HCT116 (cell line): ENCODE measurements around the gene PPHLN1. TPM values are rescaled to one million over a fixed set of nuclear protein-coding genes. Genes with fewer than 3 reads are reported as not detected.

Source experiments
- ATAC-seq: fragments of 200-7000 bp; cut with Tn5 transposase; 2 replicates; pipeline ENCODE4 v1.9.1; 2020; ENCODE audit warnings: mild to moderate bottlenecking, moderate library complexity
- BruUV-seq: library from RNA; stranded (reverse); fragments of 400-500 nt; replicated peaks from 2 replicates; lab custom pipeline; 2021; lab: Mats Ljungman, UMichigan
- CTCF ChIA-PET: fragments of 300-600 bp; sonication (Branson Sonifier 250); formaldehyde crosslinking; loops from one replicate; lab custom pipeline; 2021; ENCODE audit warnings: antibody characterized with exemption; lab: Charles Lee
- POLR2A ChIA-PET: fragments of 300-600, 350-600 bp; sonication (Branson Sonifier 250); formaldehyde crosslinking; loops from one replicate; lab custom pipeline; 2021; ENCODE audit warnings: antibody characterized with exemption; lab: Charles Lee
- RAD21 ChIA-PET, 2 experiments: fragments of 300-600 bp; sonication (Branson Sonifier 250); formaldehyde crosslinking; loops; one replicate each; lab custom pipeline; 2023; ENCODE audit warnings: low total read pairs in 2 of 2; ENCODE audit not compliant: uncharacterized antibody in 2 of 2, unreplicated experiment in 2 of 2, low non-redundant PET in 1 of 2; lab: Charles Lee
- DNase-seq: peaks from one replicate; pipeline ENCODE4 v3.0.0-alpha.2; 2010; ENCODE audit warnings: low read depth, low spot score
- H2AFZ ChIP-seq: fragments of 200-600 bp; shearing (Covaris generic), sonication (generic); 2 replicates; pipeline ENCODE4 v1.6.1; 2017; ENCODE audit warnings: low read depth, mixed run types, mixed read lengths, antibody characterized with exemption, low read length; ENCODE audit not compliant: poor library complexity, severe bottlenecking
- H3K27ac ChIP-seq: 2 replicates; pipeline ENCODE4 v1.5.1; 2012; ENCODE audit warnings: low read depth, low read length
- H3K27me3 ChIP-seq: fragments of 200-600 bp; sonication (generic); 2 replicates; pipeline ENCODE4 v1.6.1; 2016; ENCODE audit warnings: mixed run types, low read length, mixed read lengths; ENCODE audit not compliant: insufficient read depth
- H3K36me3 ChIP-seq, 2 experiments: fragments of 200-500 bp in 1 of 2; fragments of 200-600 bp in 1 of 2; sonication (Bioruptor generic) in 1 of 2; sonication (generic) in 1 of 2; 2 replicates each; pipeline versions ENCODE4 v1.5.1 to v1.6.1; 2014 to 2016; ENCODE audit warnings: low read length in 2 of 2, inconsistent platforms in 1 of 2, mixed read lengths in 1 of 2, mixed run types in 1 of 2; ENCODE audit not compliant: insufficient read depth in 2 of 2, control insufficient read depth in 1 of 2
- H3K4me1 ChIP-seq, 2 experiments: fragments of 200-600 bp in 1 of 2; sonication (generic) in 1 of 2; 2 replicates each; pipeline versions ENCODE4 v1.5.1 to v1.6.1; 2012 to 2017; ENCODE audit warnings: low read length in 2 of 2, inconsistent platforms in 1 of 2, mild to moderate bottlenecking in 1 of 2, mixed read lengths in 1 of 2, mixed run types in 1 of 2, moderate library complexity in 1 of 2; ENCODE audit not compliant: insufficient read depth in 2 of 2, control insufficient read depth in 1 of 2
- H3K4me2 ChIP-seq: fragments of 200-600 bp; sonication (generic); 2 replicates; pipeline ENCODE4 v1.6.1; 2017; ENCODE audit warnings: mixed run types, low read length, mixed read lengths
- H3K4me3 ChIP-seq, 2 experiments: fragments of 200-600 bp in 1 of 2; sonication (generic) in 1 of 2; replicated peaks in 1 of 2; 2 replicates each; pipeline ENCODE4 v1.5.1; 2011 to 2016; ENCODE audit warnings: low read length in 2 of 2, control low read depth in 1 of 2, low read depth in 1 of 2, mild to moderate bottlenecking in 1 of 2, mixed read lengths in 1 of 2, mixed run types in 1 of 2
- H3K79me2 ChIP-seq: fragments of 200-600 bp; sonication (generic); 2 replicates; pipeline ENCODE4 v1.6.1; 2017; ENCODE audit warnings: mild to moderate bottlenecking, mixed run types, low read length, moderate library complexity, mixed read lengths; ENCODE audit not compliant: insufficient read depth
- H3K9ac ChIP-seq: fragments of 200-600 bp; sonication (generic); 2 replicates; pipeline ENCODE4 v1.6.1; 2016; ENCODE audit warnings: low read length, mixed read lengths
- H3K9me2 ChIP-seq: fragments of 200-600 bp; sonication (generic), shearing (Covaris generic); 2 replicates; pipeline ENCODE4 v1.6.1; 2017; ENCODE audit warnings: mixed run types, mild to moderate bottlenecking, moderate library complexity; ENCODE audit not compliant: insufficient read depth
- H3K9me3 ChIP-seq, 2 experiments: fragments of 200-500 bp in 1 of 2; fragments of 200-600 bp in 1 of 2; sonication (Bioruptor generic) in 1 of 2; sonication (generic) in 1 of 2; 2 replicates each; pipeline ENCODE4 v1.6.1; 2014 to 2017; ENCODE audit warnings: low read length in 2 of 2, mixed read lengths in 2 of 2, inconsistent platforms in 1 of 2, low read depth in 1 of 2, mild to moderate bottlenecking in 1 of 2, mixed run types in 1 of 2, moderate library complexity in 1 of 2; ENCODE audit not compliant: control insufficient read depth in 1 of 2, insufficient read depth in 1 of 2
- H4K20me1 ChIP-seq: fragments of 200-600 bp; sonication (generic), shearing (Covaris generic); 2 replicates; pipeline ENCODE4 v1.6.1; 2017; ENCODE audit warnings: mixed run types, mild to moderate bottlenecking, moderate library complexity; ENCODE audit not compliant: insufficient read depth
- CBX3 ChIP-seq: IDR thresholded peaks from 2 replicates; pipeline ENCODE4 v1.6.1; 2012; ENCODE audit warnings: low read depth
- CTCF ChIP-seq, 3 experiments: fragments of 200-600 bp in 1 of 3; sonication (generic) in 1 of 3; IDR thresholded peaks in 2 of 3; conservative IDR thresholded peaks in 1 of 3; 2 replicates each; pipeline ENCODE4 v1.5.1; 2012 to 2017; ENCODE audit warnings: low read depth in 2 of 3, low read length in 2 of 3, antibody characterized with exemption in 1 of 3, borderline replicate concordance in 1 of 3, control low read depth in 1 of 3, mild to moderate bottlenecking in 1 of 3, mixed read lengths in 1 of 3, mixed run types in 1 of 3, moderate library complexity in 1 of 3; ENCODE audit not compliant: insufficient read depth in 1 of 3
- EZH2phosphoT487 ChIP-seq: fragments of 200-600 bp; IDR thresholded peaks from 2 replicates; pipeline ENCODE4 v1.6.1; 2018; ENCODE audit warnings: antibody characterized with exemption, borderline replicate concordance
- FOSL1 ChIP-seq: IDR thresholded peaks from 2 replicates; pipeline ENCODE4 v1.6.1; 2012; ENCODE audit warnings: low read depth
- POLR2AphosphoS5 ChIP-seq: IDR thresholded peaks from 2 replicates; pipeline ENCODE4 v1.6.1; 2011; ENCODE audit warnings: mild to moderate bottlenecking, low read depth, low read length, moderate library complexity
- SP1 ChIP-seq: IDR thresholded peaks from 2 replicates; pipeline ENCODE4 v1.6.1; 2012; ENCODE audit warnings: low read depth
- YY1 ChIP-seq: IDR thresholded peaks from 2 replicates; pipeline ENCODE4 v1.6.1; 2011; ENCODE audit warnings: low read length, low read depth, moderate library complexity, mild to moderate bottlenecking; ENCODE audit not compliant: insufficient replicate concordance; ENCODE audit errors: extremely low read depth
- ZFX ChIP-seq: fragments of 450-650 bp; IDR thresholded peaks from 2 replicates; pipeline ENCODE4 v1.6.1; 2017
- intact Hi-C: fragments of 100-400 bp; cut with micrococcal nuclease; formaldehyde crosslinking; loops from 2 replicates; pipeline ENCODE4 v1.10.0; 2022
- total RNA-seq: library from RNA; stranded (reverse); gene quantifications from one replicate; pipeline ENCODE4 v1.2.1, GENCODE V29; 2021; ENCODE audit not compliant: unreplicated experiment
- TF ChIP-seq, protein P1 (sequence below): IDR thresholded peaks from 2 replicates; pipeline ENCODE4 v1.6.1; 2012; ENCODE audit warnings: low read depth
- TF ChIP-seq, protein P2 (sequence below): IDR thresholded peaks from 2 replicates; pipeline ENCODE4 v1.6.1; 2012

The PPHLN1 gene
- total RNA-seq, 1 experiment from 2014 or later, result 57.4 TPM

DNA sequence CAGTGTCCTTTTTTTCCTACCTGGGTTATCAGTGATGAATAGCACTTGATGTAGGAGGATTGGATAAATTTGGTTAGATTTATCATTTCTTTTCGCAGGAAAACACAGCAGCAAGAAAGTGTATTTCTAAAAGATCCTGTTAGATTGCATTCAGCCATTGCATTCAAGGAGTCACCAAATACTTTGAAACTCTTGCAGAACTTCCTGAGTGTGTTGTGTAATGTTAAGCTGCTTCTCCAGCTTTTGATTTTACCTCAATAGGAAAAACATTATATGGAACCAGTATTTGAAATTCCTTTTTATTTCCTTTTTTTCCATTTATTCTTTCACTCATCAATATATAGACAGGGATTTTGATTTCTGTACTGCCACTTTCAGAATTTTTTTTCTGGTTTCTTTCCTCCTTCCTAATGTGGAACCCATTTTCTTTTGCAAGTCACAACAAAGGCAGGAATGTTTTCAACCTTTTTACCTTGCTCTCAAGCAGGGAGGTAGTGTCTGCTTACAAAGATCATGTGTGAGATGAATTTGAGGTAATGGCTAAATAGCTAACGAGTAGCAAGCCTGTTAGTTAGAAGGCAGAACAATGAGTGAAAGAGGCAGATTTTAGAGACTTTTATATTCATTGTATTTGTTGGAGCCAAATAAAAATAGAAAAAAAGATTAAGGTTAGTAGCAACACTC lies 56.2 kb downstream of the PPHLN1 start:
- Histone ChIP-seq H3K4me3 (no peak overlapping the region), H3K9me3 (no peaks in the 10 kb centered on the region), H3K36me3 (no peaks in the 10 kb centered on the region), H3K9ac (no peak overlapping the region), H2AFZ (no peak overlapping the region), H3K79me2 (peaks cover 3% of the 10 kb centered on the region; the same call in 1 of the 2 replicates), H3K27me3 (no peaks in the 10 kb centered on the region), H3K4me2 (no peak overlapping the region), H3K4me1 (no peaks in the 10 kb centered on the region), H3K9me2 (no peaks in the 10 kb centered on the region), H3K27ac (no peak overlapping the region), H4K20me1 (no peaks in the 10 kb centered on the region; the same call in 1 of the 2 replicates)
- ChIA-PET RAD21 (no interaction called here), CTCF (interaction anchor here (5.2 kb wide), 1 partner anchor 10 kb away, joined by 18 read pairs; no protein-coding TSS in a partner anchor), POLR2A (no interaction called here)
- no TSS peak for BruUV-seq
- ATAC-seq, result no peak
- TF ChIP-seq, protein P1, sequence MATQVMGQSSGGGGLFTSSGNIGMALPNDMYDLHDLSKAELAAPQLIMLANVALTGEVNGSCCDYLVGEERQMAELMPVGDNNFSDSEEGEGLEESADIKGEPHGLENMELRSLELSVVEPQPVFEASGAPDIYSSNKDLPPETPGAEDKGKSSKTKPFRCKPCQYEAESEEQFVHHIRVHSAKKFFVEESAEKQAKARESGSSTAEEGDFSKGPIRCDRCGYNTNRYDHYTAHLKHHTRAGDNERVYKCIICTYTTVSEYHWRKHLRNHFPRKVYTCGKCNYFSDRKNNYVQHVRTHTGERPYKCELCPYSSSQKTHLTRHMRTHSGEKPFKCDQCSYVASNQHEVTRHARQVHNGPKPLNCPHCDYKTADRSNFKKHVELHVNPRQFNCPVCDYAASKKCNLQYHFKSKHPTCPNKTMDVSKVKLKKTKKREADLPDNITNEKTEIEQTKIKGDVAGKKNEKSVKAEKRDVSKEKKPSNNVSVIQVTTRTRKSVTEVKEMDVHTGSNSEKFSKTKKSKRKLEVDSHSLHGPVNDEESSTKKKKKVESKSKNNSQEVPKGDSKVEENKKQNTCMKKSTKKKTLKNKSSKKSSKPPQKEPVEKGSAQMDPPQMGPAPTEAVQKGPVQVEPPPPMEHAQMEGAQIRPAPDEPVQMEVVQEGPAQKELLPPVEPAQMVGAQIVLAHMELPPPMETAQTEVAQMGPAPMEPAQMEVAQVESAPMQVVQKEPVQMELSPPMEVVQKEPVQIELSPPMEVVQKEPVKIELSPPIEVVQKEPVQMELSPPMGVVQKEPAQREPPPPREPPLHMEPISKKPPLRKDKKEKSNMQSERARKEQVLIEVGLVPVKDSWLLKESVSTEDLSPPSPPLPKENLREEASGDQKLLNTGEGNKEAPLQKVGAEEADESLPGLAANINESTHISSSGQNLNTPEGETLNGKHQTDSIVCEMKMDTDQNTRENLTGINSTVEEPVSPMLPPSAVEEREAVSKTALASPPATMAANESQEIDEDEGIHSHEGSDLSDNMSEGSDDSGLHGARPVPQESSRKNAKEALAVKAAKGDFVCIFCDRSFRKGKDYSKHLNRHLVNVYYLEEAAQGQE, result no peak
- no peak for TF ChIP-seq CBX3
- no peak for TF ChIP-seq YY1
- no peak for TF ChIP-seq EZH2phosphoT487
- TF ChIP-seq, protein P2, sequence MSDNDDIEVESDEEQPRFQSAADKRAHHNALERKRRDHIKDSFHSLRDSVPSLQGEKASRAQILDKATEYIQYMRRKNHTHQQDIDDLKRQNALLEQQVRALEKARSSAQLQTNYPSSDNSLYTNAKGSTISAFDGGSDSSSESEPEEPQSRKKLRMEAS, result no peak
- no peak for TF ChIP-seq POLR2AphosphoS5
- no peak for TF ChIP-seq CTCF (IDR thresholded peaks at IDR 0.05 in 2 of 3, conservative IDR thresholded peaks at IDR 0.05 in 1 of 3; ENCODE audit: borderline replicate concordance in 1 of 3, insufficient read depth in 1 of 3, low read depth in 2 of 3, low read length in 2 of 3)
- TF ChIP-seq ZFX, result no peak
- no peak for TF ChIP-seq SP1
- no peak for TF ChIP-seq FOSL1
- no peak for DNase-seq
- intact Hi-C loops, result no loop called here
